NCI-H2196 (cell line): Measurements from ENCODE around the gene SEPTIN8.

ENCODE experiments used
- DNase-seq: peaks from one replicate; lab custom pipeline; 2025; ENCODE audit not compliant: unreplicated experiment; lab: John Stamatoyannopoulos, UW

The SEPTIN8 gene

GRCh38 chr5:132785365-132785764 lies 8.3 kb upstream of the SEPTIN8 start:
- DNase-seq, result no peak

GRCh38 chr5:132782101-132782500 lies 5.1 kb upstream of the SEPTIN8 start:
- no peak for DNase-seq

GRCh38 chr5:132781029-132781428 lies 4.0 kb upstream of the SEPTIN8 start:
- DNase-seq, result no peak

GRCh38 chr5:132780577-132780976 lies 3.5 kb upstream of the SEPTIN8 start:
- no peak for DNase-seq

GRCh38 chr5:132779961-132780360 lies 2.9 kb upstream of the SEPTIN8 start:
- no peak for DNase-seq

- no peak for DNase-seq
These were observed 1.8 kb upstream of the SEPTIN8 start for GRCh38 chr5:132778856-132779255.

GRCh38 chr5:132778129-132778528 lies 1.1 kb upstream of the SEPTIN8 start:
- no peak for DNase-seq

- no peak for DNase-seq
These were observed 166 bp downstream of the SEPTIN8 start for GRCh38 chr5:132776938-132777208.

- no peak for DNase-seq
These were observed 705 bp downstream of the SEPTIN8 start for GRCh38 chr5:132776131-132776937.

- DNase-seq, result no peak
These were observed 1.5 kb downstream of the SEPTIN8 start for GRCh38 chr5:132775476-132775961.

- DNase-seq, result no peak
These were observed 2.1 kb downstream of the SEPTIN8 start for GRCh38 chr5:132774896-132775295.

GRCh38 chr5:132774406-132774805 lies 2.6 kb downstream of the SEPTIN8 start:
- no peak for DNase-seq

GRCh38 chr5:132773601-132774355 lies 3.3 kb downstream of the SEPTIN8 start:
- no peak for DNase-seq

GRCh38 chr5:132773114-132773513 lies 3.9 kb downstream of the SEPTIN8 start:
- DNase-seq, result no peak

- no peak for DNase-seq
These were observed 4.6 kb downstream of the SEPTIN8 start for GRCh38 chr5:132772291-132773070.

GRCh38 chr5:132771503-132771998 lies 5.5 kb downstream of the SEPTIN8 start:
- no peak for DNase-seq

GRCh38 chr5:132770476-132771159 lies 6.4 kb downstream of the SEPTIN8 start:
- DNase-seq, result no peak

GRCh38 chr5:132768485-132768868 lies 8.6 kb downstream of the SEPTIN8 start:
- no peak for DNase-seq

- DNase-seq, result no peak
These were observed 9.9 kb downstream of the SEPTIN8 start for GRCh38 chr5:132767150-132767549.

- no peak for DNase-seq
These were observed 10.3 kb downstream of the SEPTIN8 start for GRCh38 chr5:132766806-132767055.
